Stimulated activated CD8-positive, alpha-beta memory T cell treated with anti-CD3 and anti-CD28 coated beads, Interleukin-2, amount 100 ng/mL, for 1 hour (primary cell): ENCODE data around the gene IFI6.
"Not testable (repeated sequence)": the region's sequence is repeated elsewhere in the genome, so short reads cannot be mapped to it uniquely, and the experiment has no call there.

Experiments used
- DNase-seq, 2 donors: peaks; one replicate each; pipeline ENCODE4 v3.0.0-alpha.2; 2020; ENCODE audit warnings: low read depth in 2 of 2

Gene IFI6

GRCh38 chr1:27628712-27629111, 43.3 kb downstream of the IFI6 start:
- no peak for DNase-seq

GRCh38 chr1:27627733-27628132, 44.3 kb downstream of the IFI6 start:
- not testable (repeated sequence) for DNase-seq

GRCh38 chr1:27627061-27627460, 44.9 kb downstream of the IFI6 start:
- no peak for DNase-seq

DNA sequence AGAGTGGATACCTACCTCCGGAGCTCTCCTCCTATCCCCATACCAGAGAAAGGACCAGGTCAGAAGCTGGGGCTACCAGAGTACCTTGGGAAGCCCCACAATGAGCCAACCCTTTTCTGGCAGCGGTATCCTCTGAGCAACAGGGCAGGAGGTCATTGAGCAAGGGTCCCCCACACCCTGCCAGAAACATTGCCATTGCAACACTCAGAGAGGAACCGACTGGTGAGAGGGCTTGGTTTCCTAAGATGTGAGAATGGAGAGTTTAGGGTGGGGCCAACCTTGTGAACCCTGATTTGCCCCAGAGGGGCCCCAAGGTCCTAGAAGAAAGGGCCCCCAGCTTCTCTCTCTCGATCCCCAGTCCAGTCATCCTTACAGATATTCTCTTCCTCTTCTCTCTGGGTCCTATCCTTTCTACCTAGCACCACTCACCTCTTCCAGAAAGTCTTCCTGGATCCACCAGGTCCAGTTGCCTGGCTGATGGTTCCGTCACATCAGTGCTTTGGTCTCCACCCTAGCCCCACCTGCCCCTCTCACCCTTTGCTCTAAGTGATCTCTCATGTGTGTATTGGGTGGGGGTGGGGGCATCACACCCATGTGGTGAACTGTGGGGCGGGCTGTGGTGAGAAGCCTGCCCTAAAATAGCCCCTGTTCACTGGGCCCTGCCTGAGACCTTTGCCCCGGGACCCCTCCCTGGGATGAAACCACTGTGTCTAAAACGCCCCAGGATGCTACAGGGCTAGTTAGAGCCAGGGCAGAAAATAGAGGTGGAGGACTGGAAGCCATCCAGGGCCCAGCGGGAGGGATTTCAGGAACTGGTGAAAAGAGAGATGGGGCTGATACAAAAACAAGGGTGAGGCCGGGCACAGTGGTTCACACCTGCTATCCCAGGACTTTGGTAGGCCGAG, 45.7 kb downstream of the IFI6 start:
- DNase-seq: no peak

GRCh38 chr1:27624467-27625178, 47.4 kb downstream of the IFI6 start:
- DNase-seq: no peak

DNA sequence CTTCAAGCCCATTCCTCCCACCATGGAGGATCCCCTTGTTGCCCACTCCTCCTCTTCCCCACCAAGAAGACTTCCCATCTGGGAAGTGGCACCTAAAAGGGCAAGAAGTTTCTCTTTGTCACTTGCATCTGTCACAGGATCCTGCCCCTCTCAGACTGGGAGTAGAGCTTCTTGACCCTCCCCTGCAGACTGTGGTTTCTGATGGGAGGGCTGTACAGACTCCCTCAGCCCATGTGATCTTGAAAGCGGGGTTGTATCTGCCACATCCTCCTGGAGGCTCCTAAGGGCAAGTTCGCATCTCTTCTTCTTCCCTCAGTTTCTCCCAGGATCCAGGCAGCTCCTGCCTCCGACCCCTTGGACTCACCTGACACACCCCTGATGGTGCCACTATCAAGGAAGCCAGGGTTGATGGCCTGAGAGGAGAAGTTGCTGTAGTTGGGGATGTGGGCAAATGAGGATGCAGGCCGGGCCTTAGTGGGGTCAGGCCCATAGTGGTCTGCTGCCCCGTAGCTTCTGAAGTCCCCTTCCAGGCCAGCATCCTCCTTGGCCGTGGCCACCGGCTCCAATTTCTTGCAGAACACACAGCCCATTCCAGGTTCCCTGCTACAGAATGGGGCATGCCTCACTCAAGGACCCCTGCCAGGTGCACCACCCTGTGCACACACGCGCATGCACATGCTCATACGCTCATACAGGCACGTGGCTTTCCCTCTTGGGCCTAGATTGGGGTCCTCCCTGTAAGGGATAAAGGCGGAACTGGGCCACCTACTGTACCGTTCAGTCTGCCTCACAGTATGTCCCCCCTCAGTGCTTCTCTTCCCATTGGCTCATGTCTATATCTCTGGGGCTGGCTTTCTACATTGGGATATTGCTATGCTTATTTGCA, 48.4 kb downstream of the IFI6 start:
- DNase-seq: no peak

GRCh38 chr1:27622828-27623227, 49.2 kb downstream of the IFI6 start:
- no peak for DNase-seq

DNA sequence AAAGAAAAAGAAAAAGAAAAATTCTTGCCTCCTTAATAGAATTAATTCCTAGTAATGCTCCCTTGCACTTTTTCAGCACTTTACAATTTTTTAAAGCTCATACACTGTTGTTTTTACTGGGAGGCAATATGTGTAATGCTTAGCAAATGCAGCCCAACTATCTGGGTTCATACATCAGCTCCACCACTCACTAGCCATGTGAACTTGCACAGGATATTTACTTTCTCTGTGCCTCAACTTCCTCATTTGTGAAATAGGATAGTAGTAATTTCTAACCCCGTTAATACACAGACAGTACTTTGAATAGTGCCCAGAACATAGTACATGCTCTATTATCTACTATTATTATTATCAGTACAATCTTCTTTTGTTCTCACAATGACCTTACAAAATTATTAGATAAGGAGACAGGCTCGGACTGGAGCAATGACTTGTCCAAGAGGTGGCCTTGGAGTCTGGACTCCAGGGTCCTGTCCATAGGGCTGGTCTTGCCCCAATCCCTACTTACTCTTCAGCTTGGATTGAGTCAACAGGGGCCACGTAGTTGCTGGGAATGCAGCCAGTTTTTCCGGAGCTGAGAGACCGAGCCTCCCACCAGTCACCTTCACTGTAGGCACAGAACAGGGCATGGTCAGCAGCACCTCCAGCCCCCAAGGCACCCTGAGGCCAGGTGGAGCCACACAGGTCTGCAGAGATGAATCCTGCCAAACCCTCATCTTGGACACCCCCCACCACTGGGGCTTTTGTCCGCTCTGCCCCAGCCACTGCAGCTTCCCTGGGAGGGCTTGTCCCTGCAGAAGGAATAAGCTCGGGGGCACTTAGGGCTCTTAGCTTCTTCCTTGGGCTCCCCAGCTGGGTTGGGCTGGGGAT, 50.7 kb downstream of the IFI6 start:
- DNase-seq: no peak

GRCh38 chr1:27619782-27620438, 52.1 kb downstream of the IFI6 start:
- not testable (repeated sequence) for DNase-seq

GRCh38 chr1:27618341-27619082, 53.5 kb downstream of the IFI6 start:
- no peak for DNase-seq

DNA sequence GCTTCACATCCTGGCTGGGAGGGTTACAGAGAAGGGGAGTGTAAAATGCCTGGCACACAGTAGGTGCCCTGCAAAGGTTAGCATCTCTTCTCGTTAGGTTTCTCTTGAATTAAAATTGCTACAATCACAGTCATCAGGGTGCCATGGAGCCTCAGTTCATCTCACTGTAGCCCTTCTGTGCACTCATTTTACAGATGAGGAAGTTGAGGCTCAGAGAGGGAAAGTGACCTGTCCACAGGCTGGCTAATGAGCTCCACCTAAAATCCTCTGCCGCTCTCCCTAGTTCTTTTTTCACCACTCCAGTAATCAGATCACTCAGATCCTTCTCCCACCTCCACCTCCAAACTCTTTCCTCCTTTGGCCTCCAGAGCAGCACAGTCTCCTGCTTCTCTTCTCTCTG, 54.6 kb downstream of the IFI6 start:
- no peak for DNase-seq

GRCh38 chr1:27616441-27616840, 55.6 kb downstream of the IFI6 start:
- DNase-seq: no peak
